Measurements from ENCODE around the gene PARP11. TPM values are rescaled to one million over a fixed set of nuclear protein-coding genes. Genes with fewer than 3 reads are reported as not detected.

PARP11 gene
- total RNA-seq, 1 experiment from 2014 or later, result not detected

DNA sequence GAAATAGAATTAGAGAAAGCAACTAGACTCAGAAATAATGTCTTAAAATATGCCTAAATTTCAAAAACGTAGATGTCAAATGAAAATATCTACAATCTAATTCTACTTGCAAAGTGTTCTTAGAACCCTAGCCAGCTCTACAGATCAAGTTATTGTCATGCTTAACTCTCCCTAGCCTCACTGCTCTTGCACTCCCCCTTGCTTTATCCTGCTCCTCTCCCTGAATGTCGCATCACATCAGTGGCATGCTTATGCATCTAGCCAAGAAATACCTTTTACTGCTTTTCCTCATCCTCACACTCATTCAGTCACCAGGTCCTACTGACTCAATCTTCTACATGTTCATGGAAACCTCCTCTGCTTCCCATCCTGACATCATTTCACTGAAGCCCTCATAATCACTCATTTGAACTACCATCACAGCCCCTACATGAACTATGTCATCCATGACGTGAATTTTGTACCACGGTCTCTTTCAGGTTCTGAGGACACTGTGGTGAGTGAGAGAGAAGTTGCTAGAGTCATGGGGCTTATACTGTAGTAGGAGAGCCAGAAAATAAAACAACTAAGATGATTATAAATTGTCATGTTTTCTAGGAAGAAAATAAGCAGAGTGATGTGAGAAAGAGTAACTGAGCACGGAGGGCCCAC is 97.7 kb downstream of the PARP11 start:
- TF ChIP-seq, protein P1, sequence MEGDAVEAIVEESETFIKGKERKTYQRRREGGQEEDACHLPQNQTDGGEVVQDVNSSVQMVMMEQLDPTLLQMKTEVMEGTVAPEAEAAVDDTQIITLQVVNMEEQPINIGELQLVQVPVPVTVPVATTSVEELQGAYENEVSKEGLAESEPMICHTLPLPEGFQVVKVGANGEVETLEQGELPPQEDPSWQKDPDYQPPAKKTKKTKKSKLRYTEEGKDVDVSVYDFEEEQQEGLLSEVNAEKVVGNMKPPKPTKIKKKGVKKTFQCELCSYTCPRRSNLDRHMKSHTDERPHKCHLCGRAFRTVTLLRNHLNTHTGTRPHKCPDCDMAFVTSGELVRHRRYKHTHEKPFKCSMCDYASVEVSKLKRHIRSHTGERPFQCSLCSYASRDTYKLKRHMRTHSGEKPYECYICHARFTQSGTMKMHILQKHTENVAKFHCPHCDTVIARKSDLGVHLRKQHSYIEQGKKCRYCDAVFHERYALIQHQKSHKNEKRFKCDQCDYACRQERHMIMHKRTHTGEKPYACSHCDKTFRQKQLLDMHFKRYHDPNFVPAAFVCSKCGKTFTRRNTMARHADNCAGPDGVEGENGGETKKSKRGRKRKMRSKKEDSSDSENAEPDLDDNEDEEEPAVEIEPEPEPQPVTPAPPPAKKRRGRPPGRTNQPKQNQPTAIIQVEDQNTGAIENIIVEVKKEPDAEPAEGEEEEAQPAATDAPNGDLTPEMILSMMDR (conservative IDR thresholded peaks at IDR 0.05), result no peak
- TF ChIP-seq EZH2 (IDR thresholded peaks at IDR 0.05; ENCODE audit: low read depth), result no peak
- Histone ChIP-seq H3K36me3 (ENCODE audit: low read depth) (no peaks in the 10 kb centered on the region), H2AFZ (no peak overlapping the region), H3K4me1 (replicated peaks; ENCODE audit: insufficient read depth) (no peaks in the 10 kb centered on the region), H4K20me1 (ENCODE audit: insufficient read depth) (no peaks in the 10 kb centered on the region), H3K9me2 (ENCODE audit: insufficient read depth) (no peaks in the 10 kb centered on the region), H3K79me2 (ENCODE audit: low read depth) (no peaks in the 10 kb centered on the region), H3K4me2 (no peak overlapping the region), H3K9me3 (ENCODE audit: insufficient read depth, low read depth) (0 out of 2 replicates have a peak, but pooled peaks cover 4% of the 10 kb centered on the region), H3K4me3 (no peak overlapping the region), H3K27ac (no peak overlapping the region), H3K27me3 (ENCODE audit: insufficient read depth, low read depth) (peaks cover 20% of the 10 kb centered on the region; the same call in 1 of the 2 replicates), H3F3A (ENCODE audit: insufficient read depth, low read depth) (no peaks in the 10 kb centered on the region)
- DNase-seq, result no peak
- POLR2A ChIA-PET (ENCODE audit: unreplicated experiment), result no interaction called here
- intact Hi-C loops (cut with micrococcal nuclease; ENCODE audit: unreplicated experiment), result no loop called here
- BruUV-seq (replicated peaks), result no TSS peak
- CTCF ChIA-PET, result no interaction called here

DNA sequence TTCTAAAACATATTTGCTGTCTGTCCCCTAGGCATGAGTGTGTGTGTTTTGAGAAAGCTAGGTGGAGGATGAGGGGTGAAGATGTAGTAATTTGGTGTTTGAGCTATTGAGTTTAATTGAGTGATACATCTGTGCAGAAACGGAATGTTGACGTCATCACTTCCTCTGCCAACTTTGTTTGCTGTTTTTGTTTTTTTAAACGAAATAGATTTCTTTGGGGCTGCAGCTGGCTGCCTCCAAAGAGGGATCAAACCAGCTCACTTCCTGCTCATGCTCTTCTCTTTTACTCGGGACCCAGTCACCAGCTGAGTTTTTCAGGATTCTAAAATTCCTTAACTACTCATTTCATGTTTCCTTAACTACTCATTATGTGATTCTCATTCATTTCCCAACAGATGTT is 100.8 kb downstream of the PARP11 start:
- Histone ChIP-seq H3K9me2 (ENCODE audit: insufficient read depth) (no peaks in the 10 kb centered on the region), H3K79me2 (ENCODE audit: low read depth) (no peaks in the 10 kb centered on the region), H3K4me2 (no peak overlapping the region), H3F3A (ENCODE audit: insufficient read depth, low read depth) (no peaks in the 10 kb centered on the region), H3K4me1 (replicated peaks; ENCODE audit: insufficient read depth) (no peaks in the 10 kb centered on the region), H3K27me3 (ENCODE audit: insufficient read depth, low read depth) (peaks cover 23% of the 10 kb centered on the region; the same call in 1 of the 2 replicates), H2AFZ (no peak overlapping the region), H3K4me3 (no peak overlapping the region), H3K36me3 (ENCODE audit: low read depth) (no peaks in the 10 kb centered on the region), H3K9me3 (ENCODE audit: insufficient read depth, low read depth) (0 out of 2 replicates have a peak, but pooled peaks cover 4% of the 10 kb centered on the region), H3K27ac (no peak overlapping the region), H4K20me1 (ENCODE audit: insufficient read depth) (no peaks in the 10 kb centered on the region)
- BruUV-seq (replicated peaks), result no TSS peak
- intact Hi-C loops (cut with micrococcal nuclease; ENCODE audit: unreplicated experiment), result no loop called here
- POLR2A ChIA-PET (ENCODE audit: unreplicated experiment), result no interaction called here
- CTCF ChIA-PET, result no interaction called here
- no peak for DNase-seq
- TF ChIP-seq EZH2 (IDR thresholded peaks at IDR 0.05; ENCODE audit: low read depth), result no peak
- TF ChIP-seq, protein P1 (conservative IDR thresholded peaks at IDR 0.05), result no peak

DNA sequence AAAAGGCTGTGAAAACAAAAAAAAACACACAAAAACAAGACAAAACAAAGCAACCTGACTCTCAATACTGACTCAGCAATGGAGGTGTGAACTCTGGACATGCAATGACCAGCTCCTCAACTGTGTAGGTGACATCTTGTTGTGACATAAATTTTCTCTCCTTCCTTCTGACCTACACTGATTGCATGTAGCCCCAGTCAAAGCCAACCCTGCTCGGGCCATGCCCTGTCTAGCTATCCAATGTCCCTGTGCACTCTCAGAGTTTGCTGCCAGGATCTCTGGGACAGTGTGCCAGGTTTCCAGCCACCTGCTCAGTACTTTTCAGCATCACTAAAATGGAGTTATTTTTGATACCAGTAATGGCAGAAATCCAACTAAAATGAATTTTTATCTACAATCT is 101.3 kb downstream of the PARP11 start:
- Histone ChIP-seq H3K9me3 (ENCODE audit: insufficient read depth, low read depth) (0 out of 2 replicates have a peak, but pooled peaks cover 4% of the 10 kb centered on the region), H3K4me2 (no peak overlapping the region), H2AFZ (no peak overlapping the region), H3K4me1 (replicated peaks; ENCODE audit: insufficient read depth) (no peaks in the 10 kb centered on the region), H3K36me3 (ENCODE audit: low read depth) (no peaks in the 10 kb centered on the region), H3F3A (ENCODE audit: insufficient read depth, low read depth) (no peaks in the 10 kb centered on the region), H3K9me2 (ENCODE audit: insufficient read depth) (no peaks in the 10 kb centered on the region), H3K27ac (no peak overlapping the region), H3K4me3 (no peak overlapping the region), H4K20me1 (ENCODE audit: insufficient read depth) (no peaks in the 10 kb centered on the region), H3K79me2 (ENCODE audit: low read depth) (no peaks in the 10 kb centered on the region), H3K27me3 (ENCODE audit: insufficient read depth, low read depth) (peaks cover 21% of the 10 kb centered on the region; the same call in 1 of the 2 replicates)
- DNase-seq, result no peak
- intact Hi-C loops (cut with micrococcal nuclease; ENCODE audit: unreplicated experiment), result no loop called here
- CTCF ChIA-PET, result no interaction called here
- POLR2A ChIA-PET (ENCODE audit: unreplicated experiment), result no interaction called here
- BruUV-seq (replicated peaks), result no TSS peak
- TF ChIP-seq EZH2 (IDR thresholded peaks at IDR 0.05; ENCODE audit: low read depth), result no peak
- TF ChIP-seq, protein P1 (conservative IDR thresholded peaks at IDR 0.05), result no peak
